ENCODE results near the gene OR4E1.
"Not testable (repeated sequence)": the region's sequence is repeated elsewhere in the genome, so short reads cannot be mapped to it uniquely, and the experiment has no call there.

The OR4E1 gene

GRCh38 chr14:21673718-21674117, at the start of gene OR4E1:
OR4E1 (minus strand) TSS chr14:21673818; CDS start chr14:21670935, 2,883 bp downstream.
- no peak for DNase-seq (ENCODE audit: low read depth)

- DNase-seq (ENCODE audit: low read depth), result no peak
Measured at GRCh38 chr14:21721504-21721903, 47.9 kb upstream of the OR4E1 start.

DNA sequence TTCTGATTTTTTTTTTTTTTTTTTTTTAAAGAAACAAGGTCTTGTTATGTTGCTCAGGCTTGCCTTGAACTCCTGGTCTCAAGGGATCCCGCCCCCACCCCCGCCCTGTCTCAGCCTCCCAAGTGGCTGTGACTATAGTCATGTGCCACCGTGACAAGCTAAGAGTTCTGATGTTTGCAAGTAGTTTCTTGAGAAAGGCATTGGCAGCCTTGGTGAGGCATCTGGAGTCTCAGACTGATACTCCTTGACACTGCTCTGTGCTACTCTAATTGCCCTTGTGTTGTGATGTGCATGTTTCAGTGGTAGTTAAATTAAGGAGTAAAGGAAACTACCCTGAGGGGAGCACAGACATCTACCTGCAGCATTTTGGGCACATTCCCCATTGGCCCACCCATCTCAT, 46.2 kb upstream of the OR4E1 start:
- no peak for DNase-seq (ENCODE audit: low read depth)

GRCh38 chr14:21714318-21714929, 40.8 kb upstream of the OR4E1 start:
- no peak for DNase-seq (ENCODE audit: low read depth)

- DNase-seq (ENCODE audit: low read depth), result no peak
Measured at GRCh38 chr14:21712036-21712435, 38.4 kb upstream of the OR4E1 start.

DNA sequence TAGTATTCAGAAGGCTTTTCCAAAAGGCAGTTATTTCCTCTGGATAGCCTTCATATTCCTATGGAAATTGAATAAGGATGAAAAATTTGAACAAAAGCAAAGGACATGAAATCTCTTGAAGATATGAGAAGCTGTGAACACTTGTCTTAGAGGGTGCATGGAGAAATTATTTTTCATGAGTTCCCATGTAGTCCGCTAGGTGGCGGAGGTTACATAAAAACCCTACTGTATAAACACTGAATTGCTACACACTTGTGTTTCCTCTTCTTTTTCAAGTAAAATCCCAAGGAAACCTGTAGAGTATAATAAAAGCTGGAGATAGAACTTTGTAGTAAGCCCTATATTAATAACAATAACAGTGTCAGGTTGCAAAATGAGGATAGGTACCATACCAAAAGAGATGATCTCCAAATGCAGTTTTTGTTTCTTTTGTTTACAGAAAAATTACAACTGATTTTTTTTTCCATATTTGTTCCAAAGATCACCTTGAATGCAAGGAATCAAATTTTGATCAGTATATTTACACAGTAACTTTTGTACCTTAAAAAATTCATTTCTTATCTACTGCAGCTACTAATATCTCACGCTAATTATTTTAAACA, 37.8 kb upstream of the OR4E1 start:
- DNase-seq (ENCODE audit: low read depth), result peak; percentile 59

- DNase-seq (ENCODE audit: low read depth), result no peak
Measured at GRCh38 chr14:21704338-21704737, 30.7 kb upstream of the OR4E1 start.

GRCh38 chr14:21703357-21704326, 30.0 kb upstream of the OR4E1 start:
- peak; percentile 82 for DNase-seq (ENCODE audit: low read depth)

DNA sequence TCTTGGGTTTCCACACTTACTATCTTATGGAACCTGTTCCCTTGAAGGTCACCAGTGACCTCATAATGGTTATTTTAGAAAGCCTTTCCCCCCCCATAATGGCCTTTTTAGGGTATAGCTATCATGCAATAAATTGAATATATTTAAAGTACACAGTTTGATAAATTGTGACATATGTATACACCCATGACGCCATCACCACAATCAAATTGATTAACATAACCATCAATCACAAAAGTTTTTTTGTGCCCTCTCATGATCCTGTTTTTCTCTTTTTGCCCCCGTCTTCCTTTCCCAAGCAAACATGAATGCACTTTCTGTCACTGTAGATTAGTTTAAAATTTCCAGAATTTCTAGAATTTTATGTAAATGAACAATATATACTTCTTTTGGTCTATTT, 28.7 kb upstream of the OR4E1 start:
- no peak for DNase-seq (ENCODE audit: low read depth)

DNA sequence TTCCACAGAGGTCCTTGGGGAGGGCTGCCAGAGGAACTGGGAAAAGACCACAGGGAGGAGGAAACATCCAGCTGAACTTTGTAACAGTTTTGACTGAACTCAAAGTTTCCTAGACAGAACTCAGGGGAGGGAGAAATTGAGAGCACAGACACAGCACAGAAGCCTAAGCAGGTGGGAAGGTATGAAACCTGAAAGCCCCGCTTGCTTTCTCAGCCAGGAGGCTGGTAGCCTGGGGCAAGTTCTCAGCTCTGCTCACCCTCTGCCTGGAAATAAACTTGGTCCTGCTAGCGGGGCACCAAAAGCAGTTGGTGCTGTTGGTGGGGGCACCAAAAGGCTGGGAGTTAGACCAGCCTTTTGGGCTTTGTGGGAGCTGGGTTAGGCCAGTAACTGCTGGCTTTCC, 25.9 kb upstream of the OR4E1 start:
- DNase-seq (ENCODE audit: low read depth), result no peak

GRCh38 chr14:21698538-21698937, 24.9 kb upstream of the OR4E1 start:
- DNase-seq (ENCODE audit: low read depth), result not testable (repeated sequence)

- DNase-seq (ENCODE audit: low read depth), result not testable (repeated sequence)
Measured at GRCh38 chr14:21697662-21698061, 24.0 kb upstream of the OR4E1 start.

- DNase-seq (ENCODE audit: low read depth), result no peak
Measured at GRCh38 chr14:21694425-21694824, 20.8 kb upstream of the OR4E1 start.

GRCh38 chr14:21686468-21686867, 12.8 kb upstream of the OR4E1 start:
- peak; percentile 60 for DNase-seq (ENCODE audit: low read depth)

- peak; percentile 73 for DNase-seq (ENCODE audit: low read depth)
Measured at GRCh38 chr14:21680072-21680471, 6.5 kb upstream of the OR4E1 start.

DNA sequence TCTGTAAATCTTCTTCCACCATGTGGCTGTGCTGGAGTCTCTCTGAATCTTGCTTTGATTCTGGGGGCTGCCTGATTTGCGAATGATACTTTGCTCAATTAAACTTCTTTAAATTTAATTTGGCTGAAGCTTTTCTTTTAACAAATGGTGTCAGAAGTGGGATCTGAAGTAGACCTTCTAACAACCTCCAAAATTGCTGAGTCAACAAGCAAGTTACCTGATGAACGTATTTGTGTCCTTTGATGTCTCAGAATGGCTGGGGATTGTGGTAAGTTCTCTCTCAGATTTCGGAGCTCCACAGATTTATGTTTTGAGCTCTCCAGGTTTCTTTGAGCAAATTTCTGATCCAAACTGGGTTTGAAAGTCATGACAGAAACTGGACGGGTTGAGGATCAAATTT, 1.9 kb upstream of the OR4E1 start:
- DNase-seq (ENCODE audit: low read depth), result no peak

GRCh38 chr14:21672116-21672515, 1.5 kb downstream of the OR4E1 start:
- peak; percentile 52 for DNase-seq (ENCODE audit: low read depth)

- no peak for DNase-seq (ENCODE audit: low read depth)
Measured at GRCh38 chr14:21671371-21671770, 2.2 kb downstream of the OR4E1 start.

- no peak for DNase-seq (ENCODE audit: low read depth)
Measured at GRCh38 chr14:21669284-21669683, 4.3 kb downstream of the OR4E1 start.

GRCh38 chr14:21668377-21668776, 5.2 kb downstream of the OR4E1 start:
- DNase-seq (ENCODE audit: low read depth), result peak; percentile 87

DNA sequence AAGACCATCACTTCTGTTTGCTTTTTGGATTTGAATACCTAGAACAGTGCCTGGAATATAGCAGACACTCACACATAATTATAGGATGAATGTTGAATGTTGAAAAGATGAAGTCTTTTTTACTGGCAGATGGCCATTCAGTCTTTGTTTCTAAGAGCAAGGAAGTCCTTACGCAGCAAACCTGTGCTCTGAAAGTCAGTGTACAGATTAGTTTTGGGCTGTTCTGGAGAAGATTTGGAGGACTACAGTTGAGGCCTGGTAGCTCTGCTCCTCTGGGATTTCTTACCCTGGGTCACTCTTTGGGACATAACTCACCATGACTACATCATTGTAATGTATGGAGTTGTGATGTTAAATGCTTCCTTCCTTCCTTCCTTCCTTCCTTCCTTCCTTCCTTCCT, 16.6 kb downstream of the OR4E1 start:
- no peak for DNase-seq (ENCODE audit: low read depth)

- DNase-seq (ENCODE audit: low read depth), result no peak
Measured at GRCh38 chr14:21654215-21654614, 19.4 kb downstream of the OR4E1 start.

GRCh38 chr14:21653331-21653885, 20.2 kb downstream of the OR4E1 start, which contains the start of gene OR4E2:
OR4E2 (plus strand) TSS chr14:21653835; CDS start chr14:21665083, 11,248 bp downstream.
- DNase-seq (ENCODE audit: low read depth), result no peak

All from amniotic epithelial cell (primary cell).